GM18526 (cell line): ENCODE results near the gene FAM24B.
A peak's percentile ranks its signal among the peaks of the same experiment; 100 is the strongest.

ENCODE experiments used
- POLR2A ChIP-seq: IDR thresholded peaks from 3 replicates; pipeline ENCODE4 v1.6.1; 2011; ENCODE audit not compliant: insufficient read length; ENCODE audit errors: extremely low read depth

FAM24B gene

DNA sequence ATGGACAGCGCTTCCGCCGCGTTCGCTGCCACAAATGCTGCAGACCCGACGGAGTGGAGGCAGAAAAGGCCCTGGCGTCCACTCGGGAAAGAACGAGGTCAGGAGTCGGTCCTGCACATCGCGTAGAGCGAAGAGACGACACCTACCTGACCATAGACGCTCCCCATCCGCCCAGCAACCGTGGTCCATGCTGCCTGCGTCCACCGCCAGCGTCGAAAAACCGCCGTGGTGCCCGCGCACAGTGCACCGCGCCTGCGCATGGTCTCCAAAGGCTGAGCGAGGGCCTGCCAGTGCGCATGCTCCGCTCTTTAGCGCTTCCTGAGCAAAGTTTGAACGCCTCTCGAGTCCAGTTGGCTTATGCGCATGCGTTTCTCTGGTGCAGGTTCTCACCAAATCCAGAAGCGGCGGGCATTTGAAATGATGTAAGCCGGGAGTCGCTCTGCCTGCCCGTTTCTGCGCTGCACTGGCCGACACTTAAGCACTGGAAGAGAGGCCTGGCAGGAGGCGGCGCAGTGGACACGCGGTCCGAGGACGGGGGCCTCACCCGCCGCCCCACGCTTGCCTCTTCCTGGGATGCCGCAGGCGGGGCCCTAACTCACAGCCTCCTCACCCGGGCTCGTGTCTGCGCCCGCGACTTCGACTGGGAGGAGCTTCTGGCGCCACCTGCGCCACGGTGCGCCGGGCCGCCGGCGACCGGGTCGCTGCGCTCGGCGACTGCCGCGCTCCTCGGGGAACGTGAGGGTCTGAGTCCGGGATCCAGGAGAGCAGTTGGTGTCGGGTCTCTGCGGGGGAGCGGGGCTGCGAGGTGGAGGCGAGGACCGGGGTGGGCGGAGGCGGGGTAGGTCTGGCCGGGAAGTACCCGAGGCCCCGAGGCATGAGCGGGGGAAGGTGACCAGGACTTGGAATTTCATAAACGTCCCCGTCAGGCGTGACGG is at the start of gene FAM24B:
Gene FAM24B, minus strand, starts transcription at position 243 of the 935 bp plus-strand sequence. CDS start 29,066 bp downstream, outside the sequence.
- TF ChIP-seq POLR2A = peak; percentile 83

DNA sequence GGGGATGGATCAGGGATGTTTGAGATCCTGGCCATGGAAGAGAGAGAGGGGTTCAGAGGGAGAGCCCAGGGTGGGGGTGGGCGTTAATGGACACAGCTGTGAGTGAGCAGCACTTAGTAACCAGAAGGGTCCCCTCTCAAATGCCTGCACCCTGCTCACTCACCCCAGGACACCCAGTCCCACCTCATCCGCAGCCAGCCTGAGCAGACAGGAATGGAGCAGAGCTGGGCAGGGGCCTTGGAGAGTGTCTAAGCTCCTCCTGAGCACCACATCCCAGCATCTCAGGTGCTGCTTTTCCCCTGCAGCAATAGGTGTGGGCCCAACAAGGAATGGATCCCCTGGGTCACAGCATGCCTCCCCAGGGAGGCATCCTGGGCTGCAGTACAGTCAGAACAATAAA is 36.3 kb upstream of the FAM24B start:
- TF ChIP-seq POLR2A = no peak

DNA sequence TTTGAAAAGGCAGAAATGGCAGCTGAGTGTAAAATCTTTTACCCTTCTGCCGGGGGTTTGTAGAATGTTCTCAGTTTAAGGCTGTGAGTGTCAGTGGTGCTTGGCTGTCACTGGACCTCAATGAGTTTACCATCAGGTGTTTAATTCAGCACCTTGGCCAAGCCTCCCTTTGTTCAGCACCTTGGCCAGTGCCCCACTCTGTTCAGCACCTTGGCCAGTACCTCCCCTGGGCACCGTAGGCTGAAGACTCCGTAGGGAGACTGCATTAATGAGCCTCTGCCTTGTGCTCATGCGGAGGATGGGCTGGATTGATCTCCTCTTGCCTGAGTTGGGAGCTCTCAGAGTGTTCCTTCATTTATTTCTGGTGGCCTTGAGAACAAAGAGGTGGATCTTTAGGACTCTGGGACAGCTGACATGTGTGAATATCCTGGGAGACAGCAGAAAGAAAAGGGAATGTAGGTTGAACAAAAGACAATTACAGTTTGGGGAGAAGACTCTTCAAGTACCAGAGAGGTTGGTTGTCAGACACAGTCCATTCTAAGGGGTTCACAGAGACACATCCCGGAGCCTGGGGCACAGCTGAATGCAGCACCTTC is 32.6 kb upstream of the FAM24B start:
- TF ChIP-seq POLR2A = no peak

DNA sequence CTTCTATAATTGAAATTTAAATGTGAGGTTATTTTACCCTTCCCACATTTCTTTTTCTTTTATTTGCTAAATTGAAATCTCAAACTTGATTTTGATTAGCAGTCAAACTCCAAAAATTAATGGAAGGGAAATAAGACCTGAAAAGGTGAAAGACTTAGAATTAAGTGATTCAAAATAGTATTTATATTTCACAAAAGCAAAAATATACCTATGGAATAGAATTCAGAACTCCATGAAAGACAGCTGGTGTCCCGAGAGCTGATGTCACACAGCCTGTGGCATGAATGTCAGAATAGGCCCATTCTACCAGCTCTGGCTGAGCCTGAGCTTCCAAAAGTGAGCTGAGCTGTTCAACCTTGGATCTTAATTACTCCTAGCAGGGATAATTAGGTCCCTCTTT is 30.9 kb upstream of the FAM24B start, which contains the start of gene FAM24A:
Gene FAM24A, plus strand, starts transcription at position 301 of the 400 bp plus-strand sequence. CDS start 1,025 bp downstream, outside the sequence.
- TF ChIP-seq POLR2A = no peak

DNA sequence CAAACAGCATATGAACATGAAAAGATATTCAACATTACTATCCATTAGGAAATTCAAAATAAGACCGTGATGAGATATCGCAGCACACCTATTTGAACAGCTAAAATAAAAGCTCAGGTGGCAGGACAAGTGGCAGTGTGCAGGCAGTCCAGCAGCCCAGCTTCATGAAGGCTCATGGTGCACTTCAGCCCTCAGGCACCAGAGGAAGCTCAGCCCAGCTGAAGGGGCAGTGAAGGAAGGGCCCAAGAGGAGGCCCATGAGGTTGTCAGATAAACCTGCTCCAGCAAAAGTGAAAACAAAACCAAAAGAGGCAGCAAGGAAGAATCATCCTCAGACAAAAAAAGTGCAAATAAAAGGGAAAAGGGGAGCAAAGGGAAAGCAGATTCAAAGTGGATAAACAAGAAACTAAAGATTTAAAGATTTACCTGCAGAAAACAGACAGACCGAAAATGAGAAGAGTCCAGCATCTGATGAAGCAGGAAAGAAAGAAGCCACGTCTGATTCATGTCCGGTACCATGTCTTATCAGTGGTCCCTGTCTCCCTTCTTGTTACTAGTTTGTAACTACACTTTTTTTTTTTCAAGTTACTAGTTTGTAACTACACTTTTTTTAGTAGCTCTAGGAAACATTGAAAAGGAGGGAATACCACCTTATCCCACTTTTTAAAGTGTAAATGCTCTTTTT is 15.0 kb upstream of the FAM24B start:
- no peak for TF ChIP-seq POLR2A

DNA sequence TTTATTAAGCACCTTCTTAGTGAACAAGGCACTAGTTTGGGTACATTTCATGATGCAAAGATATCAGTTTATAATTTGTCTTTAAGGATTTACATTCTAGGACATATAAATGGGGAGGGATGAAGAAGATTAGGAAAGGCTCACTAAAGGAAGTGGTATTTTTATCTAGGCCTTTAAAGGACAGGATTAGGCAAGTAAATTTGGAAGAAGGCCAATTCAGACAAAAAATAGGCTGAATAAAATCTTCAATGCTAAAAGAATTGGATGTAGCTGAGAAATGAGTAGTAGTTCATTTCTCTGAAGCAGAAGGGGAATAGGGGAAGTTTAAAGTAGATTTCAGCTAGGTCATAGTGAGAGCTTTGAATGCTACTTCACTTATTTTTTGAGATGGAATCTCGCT is 4.8 kb upstream of the FAM24B start:
- TF ChIP-seq POLR2A = no peak

DNA sequence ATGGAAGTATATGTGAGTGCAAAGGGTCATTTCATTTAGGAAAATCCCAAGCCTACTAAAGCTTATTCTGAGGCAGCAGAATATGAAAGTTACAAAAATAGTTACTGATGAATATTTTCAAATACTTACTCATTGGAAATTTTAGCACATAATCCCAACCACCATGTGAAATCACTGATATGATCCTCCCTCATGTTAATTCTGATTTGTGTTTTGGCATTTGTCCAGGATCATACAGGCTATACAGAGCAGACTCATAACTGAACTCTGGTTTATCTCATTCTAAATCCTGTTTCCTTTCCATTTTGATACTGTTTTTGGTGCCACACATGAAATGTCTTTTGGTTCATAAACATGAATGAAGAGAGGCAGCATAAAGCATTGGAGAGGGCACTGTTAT is 3.4 kb upstream of the FAM24B start:
- TF ChIP-seq POLR2A = no peak

DNA sequence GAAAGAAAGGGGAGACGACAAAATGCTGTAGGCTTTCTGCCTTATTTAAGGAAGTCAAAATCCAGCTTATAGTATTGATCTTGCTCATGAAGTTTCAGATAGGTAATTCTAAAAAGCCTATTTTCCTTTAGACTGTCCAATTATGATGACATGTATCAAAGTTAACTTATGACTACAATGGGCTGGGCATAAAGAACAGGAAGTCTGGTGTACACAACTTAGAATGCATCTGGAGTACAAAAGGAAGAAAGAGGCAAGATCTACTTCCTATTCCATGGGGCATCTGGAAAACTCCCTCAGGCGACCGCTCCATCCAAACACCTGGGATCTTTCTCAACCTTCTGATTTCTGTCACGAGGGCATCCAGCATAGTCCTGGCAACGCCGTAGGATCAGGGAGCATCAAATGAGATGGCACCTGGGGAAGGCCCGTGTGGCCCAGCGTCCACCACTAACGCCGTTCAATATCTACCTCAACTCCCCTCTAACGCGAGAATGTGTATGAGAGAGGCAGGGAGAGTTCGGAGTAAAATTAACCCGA is 512 bp downstream of the FAM24B start:
- no peak for TF ChIP-seq POLR2A

GRCh38 chr10:122877264-122877663 is 2.1 kb downstream of the FAM24B start:
- TF ChIP-seq POLR2A = no peak

GRCh38 chr10:122876467-122876855 is 2.9 kb downstream of the FAM24B start:
- TF ChIP-seq POLR2A = no peak

- no peak for TF ChIP-seq POLR2A
These were observed 3.4 kb downstream of the FAM24B start for GRCh38 chr10:122875843-122876466.

DNA sequence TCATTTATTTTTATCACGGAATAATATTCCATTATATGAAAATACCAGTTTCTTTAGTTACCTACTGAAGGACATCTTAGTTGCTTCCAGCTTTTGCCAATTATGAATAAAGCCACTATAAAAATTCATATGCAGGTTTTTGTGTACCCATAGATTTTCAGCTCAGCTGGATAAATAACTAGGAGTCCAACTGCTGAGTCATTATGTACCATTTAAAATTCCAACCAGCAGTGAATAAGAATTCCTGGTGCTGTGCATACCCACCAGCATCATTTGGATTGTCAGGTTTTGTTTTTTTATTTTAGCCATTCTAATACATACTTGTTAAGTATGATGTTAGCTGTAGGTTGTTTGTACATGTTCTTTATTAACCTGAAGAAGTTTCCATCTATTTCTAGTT is 14.5 kb downstream of the FAM24B start:
- no peak for TF ChIP-seq POLR2A

DNA sequence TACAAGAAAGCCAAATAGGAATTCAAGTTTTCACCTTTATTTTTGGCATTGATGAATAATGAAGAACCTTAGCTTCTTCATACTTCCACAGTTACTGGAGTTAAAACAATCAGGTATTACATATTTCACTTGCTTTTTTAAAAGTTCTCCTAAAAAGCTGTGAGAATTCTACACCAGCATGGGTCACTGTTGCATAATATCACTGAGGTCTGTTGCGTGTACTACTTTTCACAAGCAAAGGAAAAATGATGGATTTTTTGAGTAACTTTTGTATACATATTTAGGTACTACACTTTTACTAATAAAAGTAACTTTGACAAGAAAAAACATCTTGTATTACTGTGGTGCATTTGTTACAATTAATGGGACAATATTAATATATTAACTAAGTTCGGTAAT is 15.2 kb downstream of the FAM24B start:
- no peak for TF ChIP-seq POLR2A

- no peak for TF ChIP-seq POLR2A
These were observed 15.9 kb downstream of the FAM24B start for GRCh38 chr10:122863216-122864193.
